ENCODE data around the gene RPL34. TPM values are rescaled to one million over a fixed set of nuclear protein-coding genes. Genes with fewer than 3 reads are reported as not detected.
A peak's percentile ranks its signal among the peaks of the same experiment; 100 is the strongest.

RPL34 gene
- 2,992 TPM for total RNA-seq (2013)
- polyA plus RNA-seq (1,000 to 10,000 TPM; 1,490 to 2,624 (median 1,519) TPM), polyA minus RNA-seq (291 and 434 TPM in 2 replicates), total RNA-seq (161 to 611 (median 484) reads per million in 11 experiments)

DNA sequence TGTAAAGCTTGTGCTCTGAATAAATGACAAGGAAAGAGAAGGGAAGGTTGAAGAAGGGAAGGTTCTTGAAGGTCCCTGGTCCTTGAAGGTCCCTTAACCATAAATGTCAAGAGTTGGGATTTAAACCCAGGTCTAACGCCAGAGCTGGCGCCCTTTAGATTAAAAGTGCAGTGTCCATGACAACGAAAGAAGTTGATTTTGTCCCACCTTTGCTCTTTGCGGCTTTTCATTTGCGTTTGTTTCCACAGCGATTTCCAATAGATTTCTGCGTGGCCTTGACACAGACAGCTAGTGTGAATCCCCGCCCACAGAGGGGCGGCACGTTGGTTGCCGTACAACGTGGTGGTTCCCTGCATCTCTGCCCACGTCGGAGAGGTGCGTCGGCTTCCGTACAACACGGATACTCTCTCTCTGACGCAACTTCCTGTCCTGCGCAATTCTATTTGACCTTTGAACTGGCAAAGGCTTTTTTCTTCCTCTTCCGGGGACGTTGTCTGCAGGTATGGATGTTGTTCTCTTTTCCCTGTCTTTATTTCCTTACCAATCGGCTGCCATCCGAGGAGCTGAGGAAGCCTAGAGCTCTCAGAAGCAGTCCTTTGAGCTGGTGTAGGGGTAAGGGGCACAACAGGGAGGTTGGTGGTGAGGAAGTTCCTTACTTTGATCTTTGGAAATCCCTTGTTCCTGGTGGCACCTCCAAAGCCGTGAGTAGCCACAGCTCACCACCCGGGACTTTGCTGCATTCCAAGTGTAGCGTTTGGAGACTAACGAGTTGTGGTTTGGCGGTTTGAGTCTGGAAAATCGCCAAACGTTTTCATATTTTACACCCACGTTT, at the start of gene RPL34:
Gene RPL34 (plus strand): TSS at position 476 of the 832 bp plus-strand sequence. CDS start 1,384 bp downstream, outside the sequence.
- Histone ChIP-seq H3K36me3 (replicated peaks in 1 of 2; ENCODE audit: control insufficient read depth in 1 of 2, insufficient read depth in 2 of 2, low read length in 2 of 2) (peaks cover 37 to 38% of the 10 kb centered on the region in 2 donors), H3K9me3 (replicated peaks in 1 of 2; ENCODE audit: control insufficient read depth in 1 of 2, insufficient read depth in 1 of 2, low read length in 2 of 2) (no peaks in the 10 kb centered on the region), H3K79me2 (ENCODE audit: insufficient read depth, low read length) (peaks cover 43% of the 10 kb centered on the region), H3K9ac (ENCODE audit: insufficient read depth, low read length, poor library complexity, severe bottlenecking) (peak within 1 kb of the TSS; percentile 83), H3K4me1 (ENCODE audit: control insufficient read depth in 1 of 2, insufficient read depth in 2 of 2, low read length in 2 of 2) (peaks cover 16 to 18% of the 10 kb centered on the region in 2 donors), H3K4me3 (replicated peaks in 1 of 3; ENCODE audit: low read depth in 2 of 3, low read length in 3 of 3) (peak within 1 kb of the TSS; percentile 90 to 100 (median 96)), H2AFZ (ENCODE audit: insufficient read depth, low read depth, low read length, poor library complexity, severe bottlenecking) (peak within 1 kb of the TSS; percentile 90), H4K20me1 (ENCODE audit: insufficient read depth, low read length) (peaks cover 25% of the 10 kb centered on the region), H3K27me3 (ENCODE audit: control insufficient read depth in 2 of 2, insufficient read depth in 2 of 2, low read length in 2 of 2) (no peaks in the 10 kb centered on the region), H3K27ac (ENCODE audit: low read depth in 1 of 2, low read length in 2 of 2) (peak within 1 kb of the TSS; percentile 92 to 93), H3K4me2 (replicated peaks; ENCODE audit: extremely low read depth, low read length, poor library complexity, severe bottlenecking) (peak within 1 kb of the TSS; percentile 71)
- Mint-ChIP-seq H3K4me3 (peak within 1 kb of the TSS; percentile 88 to 90), H3K27ac (peak within 1 kb of the TSS; percentile 90 to 95 (median 93)), H3K36me3 (peaks cover 34 to 41% of the 10 kb centered on the region in 2 donors), H3K4me1 (peaks cover 23% of the 10 kb centered on the region), H3K27me3 (ENCODE audit: low read depth in 3 of 3) (no peaks in the 10 kb centered on the region), H3K9me3 (peaks cover 0 to 8% (median 5%) of the 10 kb centered on the region in 7 donors)
- TF ChIP-seq, protein P1, sequence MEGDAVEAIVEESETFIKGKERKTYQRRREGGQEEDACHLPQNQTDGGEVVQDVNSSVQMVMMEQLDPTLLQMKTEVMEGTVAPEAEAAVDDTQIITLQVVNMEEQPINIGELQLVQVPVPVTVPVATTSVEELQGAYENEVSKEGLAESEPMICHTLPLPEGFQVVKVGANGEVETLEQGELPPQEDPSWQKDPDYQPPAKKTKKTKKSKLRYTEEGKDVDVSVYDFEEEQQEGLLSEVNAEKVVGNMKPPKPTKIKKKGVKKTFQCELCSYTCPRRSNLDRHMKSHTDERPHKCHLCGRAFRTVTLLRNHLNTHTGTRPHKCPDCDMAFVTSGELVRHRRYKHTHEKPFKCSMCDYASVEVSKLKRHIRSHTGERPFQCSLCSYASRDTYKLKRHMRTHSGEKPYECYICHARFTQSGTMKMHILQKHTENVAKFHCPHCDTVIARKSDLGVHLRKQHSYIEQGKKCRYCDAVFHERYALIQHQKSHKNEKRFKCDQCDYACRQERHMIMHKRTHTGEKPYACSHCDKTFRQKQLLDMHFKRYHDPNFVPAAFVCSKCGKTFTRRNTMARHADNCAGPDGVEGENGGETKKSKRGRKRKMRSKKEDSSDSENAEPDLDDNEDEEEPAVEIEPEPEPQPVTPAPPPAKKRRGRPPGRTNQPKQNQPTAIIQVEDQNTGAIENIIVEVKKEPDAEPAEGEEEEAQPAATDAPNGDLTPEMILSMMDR (IDR thresholded peaks at IDR 0.05) = no peak
- DNase-seq = peak; percentile 98 to 99 (median 98)
- intact Hi-C loops (cut with micrococcal nuclease) = loop anchor here (2.0 kb wide), 1 partner anchor 30 kb away; the partner anchor contains the start of gene OSTC (in 2 of the 2)
- WGBS (ENCODE audit: insufficient coverage) = 1% methylated on average over 21 of the region's 32 CpGs

DNA sequence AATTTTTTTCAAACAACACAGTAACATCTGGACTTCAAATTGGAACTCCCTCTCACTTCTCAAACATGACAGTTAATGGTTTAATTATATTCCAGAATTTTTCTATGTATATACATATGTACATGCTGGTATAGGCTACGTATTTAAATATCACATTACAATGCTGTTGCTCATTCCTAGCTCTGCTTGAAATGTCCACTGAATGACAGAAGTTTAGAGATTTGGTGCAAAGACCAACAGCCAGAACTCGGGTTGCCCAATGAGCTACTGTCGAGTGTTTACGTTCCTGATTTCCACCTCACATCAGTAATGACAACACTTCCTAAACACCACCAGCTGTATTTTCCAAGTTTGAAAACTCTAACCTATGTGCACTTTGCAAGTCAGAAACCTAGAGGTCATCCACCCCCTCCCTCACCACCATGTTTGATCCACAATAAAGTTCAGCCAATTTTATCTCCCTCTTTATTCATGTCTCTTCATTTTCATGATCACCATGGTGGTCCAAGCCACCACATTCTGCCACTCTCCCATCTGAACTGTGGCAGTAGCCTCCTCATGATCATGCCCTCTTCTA, 49.3 kb upstream of the RPL34 start:
- TF ChIP-seq, protein P1 (IDR thresholded peaks at IDR 0.05) = no peak

More for the DNA sequence above, 49.3 kb upstream of the RPL34 start:
- DNase-seq = no peak
- Histone ChIP-seq H2AFZ (ENCODE audit: insufficient read depth, low read depth, low read length, poor library complexity, severe bottlenecking) (no peak overlapping the region), H3K27me3 (ENCODE audit: control insufficient read depth in 2 of 2, insufficient read depth in 2 of 2, low read length in 2 of 2) (no peaks in the 10 kb centered on the region), H3K4me3 (replicated peaks in 1 of 3; ENCODE audit: low read depth in 2 of 3, low read length in 3 of 3) (no peak overlapping the region), H3K9me3 (replicated peaks in 1 of 2; ENCODE audit: control insufficient read depth in 1 of 2, insufficient read depth in 1 of 2, low read length in 2 of 2) (no peaks in the 10 kb centered on the region), H3K79me2 (ENCODE audit: insufficient read depth, low read length) (no peaks in the 10 kb centered on the region), H3K4me2 (replicated peaks; ENCODE audit: extremely low read depth, low read length, poor library complexity, severe bottlenecking) (no peak overlapping the region), H3K9ac (ENCODE audit: insufficient read depth, low read length, poor library complexity, severe bottlenecking) (no peak overlapping the region), H3K27ac (ENCODE audit: low read depth in 1 of 2, low read length in 2 of 2) (no peak overlapping the region), H3K4me1 (ENCODE audit: control insufficient read depth in 1 of 2, insufficient read depth in 2 of 2, low read length in 2 of 2) (no peaks in the 10 kb centered on the region), H4K20me1 (ENCODE audit: insufficient read depth, low read length) (no peaks in the 10 kb centered on the region), H3K36me3 (replicated peaks in 1 of 2; ENCODE audit: control insufficient read depth in 1 of 2, insufficient read depth in 2 of 2, low read length in 2 of 2) (no peaks in the 10 kb centered on the region)
- Mint-ChIP-seq H3K36me3 (no peaks in the 10 kb centered on the region), H3K27ac (no peak overlapping the region), H3K4me3 (no peak overlapping the region), H3K9me3 (no peaks in the 10 kb centered on the region), H3K27me3 (ENCODE audit: low read depth in 3 of 3) (peaks cover 0 to 8% (median 5%) of the 10 kb centered on the region in 3 donors), H3K4me1 (peaks cover 1% of the 10 kb centered on the region)
- 21% methylated on average over 3 of the region's 4 CpGs for WGBS (ENCODE audit: insufficient coverage)
- intact Hi-C loops (cut with micrococcal nuclease) = loop anchor here in 1 of 2 donors (5.0 kb wide), 1 partner anchor 549 kb away; no protein-coding TSS in a partner anchor

All from CD14-positive monocyte (primary cell).